Measurements from ENCODE around the gene TMEM190. TPM values are rescaled to one million over a fixed set of nuclear protein-coding genes. Genes with fewer than 3 reads are reported as not detected.
"Not testable (repeated sequence)": the region's sequence is repeated elsewhere in the genome, so short reads cannot be mapped to it uniquely, and the experiment has no call there.

TMEM190 gene
- not detected for polyA plus RNA-seq (2013, experiment 1 of 2; ENCODE audit: insufficient read length)
- 0.52 TPM for polyA plus RNA-seq (2013, experiment 2 of 2; ENCODE audit: insufficient read length)

- no peak for DNase-seq
Observed at GRCh38 chr19:55376241-55376933, at the start of gene TMEM190. Gene TMEM190 (plus strand): TSS chr19:55376826. CDS start chr19:55376854, 28 bp downstream.

- DNase-seq, result not testable (repeated sequence)
Observed at GRCh38 chr19:55328774-55329318, 47.8 kb upstream of the TMEM190 start.

GRCh38 chr19:55329791-55330190 is 46.8 kb upstream of the TMEM190 start:
- peak; percentile 47 for DNase-seq

- no peak for DNase-seq
Observed at GRCh38 chr19:55333870-55334269, 42.8 kb upstream of the TMEM190 start.

- peak; percentile 36 for DNase-seq
Observed at GRCh38 chr19:55336101-55336500, 40.5 kb upstream of the TMEM190 start.

GRCh38 chr19:55339105-55339888 is 37.3 kb upstream of the TMEM190 start, which contains the start of gene KMT5C:
Gene KMT5C (plus strand): TSS chr19:55339876. CDS start chr19:55341937, 2,061 bp downstream.
- peak; percentile 100 for DNase-seq

GRCh38 chr19:55339889-55340783 is 36.5 kb upstream of the TMEM190 start:
- no peak for DNase-seq

GRCh38 chr19:55340784-55341147 is 35.9 kb upstream of the TMEM190 start:
- no peak for DNase-seq

- DNase-seq, result peak; percentile 47
Observed at GRCh38 chr19:55341171-55341588, 35.4 kb upstream of the TMEM190 start.

GRCh38 chr19:55341595-55342531 is 34.8 kb upstream of the TMEM190 start:
- no peak for DNase-seq

- DNase-seq, result no peak
Observed at GRCh38 chr19:55344444-55344843, 32.2 kb upstream of the TMEM190 start.

- no peak for DNase-seq
Observed at GRCh38 chr19:55345101-55345817, 31.4 kb upstream of the TMEM190 start.

GRCh38 chr19:55345818-55346724 is 30.6 kb upstream of the TMEM190 start:
- DNase-seq, result no peak

- DNase-seq, result no peak
Observed at GRCh38 chr19:55346725-55347441, 29.7 kb upstream of the TMEM190 start.

GRCh38 chr19:55347442-55348009 is 29.1 kb upstream of the TMEM190 start:
- no peak for DNase-seq

- DNase-seq, result no peak
Observed at GRCh38 chr19:55348317-55349034, 28.1 kb upstream of the TMEM190 start.

- no peak for DNase-seq
Observed at GRCh38 chr19:55350620-55351315, 25.9 kb upstream of the TMEM190 start.
